GM18502 (cell line): Measurements from ENCODE around the gene CFHR1.

Experiments
- ATAC-seq: cut with Tn5 transposase; IDR thresholded peaks from one replicate; pipeline ENCODE4 v1.9.1; 2021; ENCODE audit warnings: mild to moderate bottlenecking; ENCODE audit not compliant: unreplicated experiment, poor library complexity

CFHR1 gene

DNA sequence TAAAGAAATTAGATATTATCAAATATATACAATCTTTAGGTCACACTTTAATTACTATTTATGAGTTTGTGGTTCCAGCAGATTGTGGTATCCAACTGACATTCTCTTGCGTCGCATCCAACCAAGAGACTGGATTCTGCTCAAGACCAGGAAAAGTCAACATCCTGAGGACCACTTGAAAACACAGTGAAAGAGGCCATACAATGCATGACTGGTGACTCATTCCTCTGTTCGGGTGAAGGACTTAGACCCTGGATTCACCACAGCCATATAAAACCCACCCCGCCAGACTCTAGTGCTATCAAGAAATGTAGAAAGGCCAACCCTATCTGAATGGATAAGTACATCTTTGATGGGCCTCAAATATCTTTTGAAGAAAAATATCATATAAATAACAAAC lies 53.9 kb downstream of the CFHR1 start:
- ATAC-seq = no peak

DNA sequence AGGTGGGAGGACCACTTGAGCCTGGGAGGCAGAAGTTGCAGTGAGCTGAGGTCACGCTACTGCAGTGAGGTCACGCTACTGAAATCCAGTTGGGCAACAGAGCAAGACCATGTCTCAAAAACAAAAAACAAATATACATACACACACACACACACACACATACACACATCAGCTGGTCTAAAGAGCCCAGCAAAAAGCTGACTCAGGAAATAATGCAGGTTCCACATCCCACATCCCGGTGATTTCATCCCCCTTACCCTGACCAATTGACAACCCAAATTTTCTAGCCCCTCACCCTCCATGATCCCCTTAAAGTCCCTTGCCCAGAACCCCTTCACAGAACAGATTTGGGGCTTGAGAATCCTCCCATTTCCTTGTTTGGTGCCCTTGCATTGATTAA lies 56.4 kb downstream of the CFHR1 start:
- no peak for ATAC-seq

DNA sequence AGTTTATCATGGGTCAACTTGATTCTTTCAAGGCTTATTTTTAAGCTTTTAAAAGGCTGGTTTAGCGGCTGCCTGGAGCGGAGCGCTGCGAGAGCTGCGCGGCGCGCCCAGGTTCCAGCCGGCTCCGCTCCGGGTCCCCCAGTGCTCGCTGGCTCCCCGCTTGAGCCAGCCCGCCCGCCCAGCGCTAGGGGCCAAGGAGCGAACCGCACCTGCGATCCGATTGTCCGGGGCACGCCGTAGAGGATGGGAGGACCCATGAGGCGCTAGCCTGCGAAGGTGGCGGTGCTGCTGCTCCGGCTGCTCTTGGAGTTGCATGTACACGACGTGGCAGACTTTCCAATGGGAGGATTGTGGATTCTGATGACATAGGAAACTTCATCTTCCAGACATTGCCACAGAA lies 58.4 kb downstream of the CFHR1 start:
- no peak for ATAC-seq
